Transverse colon (tissue), 3 donors: Measurements from ENCODE around the gene CTSL.

Experiments used
- EP300 ChIP-seq: sonication (generic); formaldehyde crosslinking; IDR thresholded peaks from one replicate; pipeline ENCODE4 v1.6.1; 2017; ENCODE audit warnings: antibody characterized with exemption, low read depth
- TF ChIP-seq, protein P1 (sequence below), 5 experiments: fragments of 200-600 bp in 3 of 5; fragments of 450-650 bp in 2 of 5; sonication (generic) in 3 of 5; IDR thresholded peaks; 1 replicate in 2 of 5; 2 replicates in 3 of 5; pipeline ENCODE4 v1.5.1; 2016 to 2017; ENCODE audit warnings: antibody characterized with exemption in 5 of 5, inconsistent platforms in 3 of 5, mild to moderate bottlenecking in 2 of 5, moderate library complexity in 1 of 5

DNA sequence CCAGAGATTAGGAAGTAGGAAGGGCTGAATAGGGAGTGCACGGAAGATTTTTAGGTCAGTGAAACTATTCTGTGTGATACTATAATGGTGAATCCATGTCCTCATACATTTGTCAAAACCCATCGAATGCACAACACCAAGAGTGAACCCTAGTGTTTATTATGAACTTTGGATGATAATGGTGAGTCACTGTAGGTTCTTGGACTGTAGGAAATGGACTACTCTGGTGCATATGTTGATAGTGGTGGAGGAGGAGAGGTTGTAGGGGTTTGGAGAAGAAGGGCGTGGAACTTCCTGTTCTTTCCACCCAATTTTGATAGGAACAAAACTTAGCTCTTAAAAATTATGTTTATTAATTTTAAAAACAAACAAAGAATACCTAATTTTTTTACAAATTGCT is 14.3 kb downstream of the CTSL start:
- no peak for TF ChIP-seq EP300
- TF ChIP-seq, protein P1, sequence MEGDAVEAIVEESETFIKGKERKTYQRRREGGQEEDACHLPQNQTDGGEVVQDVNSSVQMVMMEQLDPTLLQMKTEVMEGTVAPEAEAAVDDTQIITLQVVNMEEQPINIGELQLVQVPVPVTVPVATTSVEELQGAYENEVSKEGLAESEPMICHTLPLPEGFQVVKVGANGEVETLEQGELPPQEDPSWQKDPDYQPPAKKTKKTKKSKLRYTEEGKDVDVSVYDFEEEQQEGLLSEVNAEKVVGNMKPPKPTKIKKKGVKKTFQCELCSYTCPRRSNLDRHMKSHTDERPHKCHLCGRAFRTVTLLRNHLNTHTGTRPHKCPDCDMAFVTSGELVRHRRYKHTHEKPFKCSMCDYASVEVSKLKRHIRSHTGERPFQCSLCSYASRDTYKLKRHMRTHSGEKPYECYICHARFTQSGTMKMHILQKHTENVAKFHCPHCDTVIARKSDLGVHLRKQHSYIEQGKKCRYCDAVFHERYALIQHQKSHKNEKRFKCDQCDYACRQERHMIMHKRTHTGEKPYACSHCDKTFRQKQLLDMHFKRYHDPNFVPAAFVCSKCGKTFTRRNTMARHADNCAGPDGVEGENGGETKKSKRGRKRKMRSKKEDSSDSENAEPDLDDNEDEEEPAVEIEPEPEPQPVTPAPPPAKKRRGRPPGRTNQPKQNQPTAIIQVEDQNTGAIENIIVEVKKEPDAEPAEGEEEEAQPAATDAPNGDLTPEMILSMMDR (IDR thresholded peaks at IDR 0.05): no peak
